HG03135 (cell line): ENCODE data around the gene EFNB1.
"Not testable (repeated sequence)": the region's sequence is repeated elsewhere in the genome, so short reads cannot be mapped to it uniquely, and the experiment has no call there.

Source experiments
- ATAC-seq: cut with Tn5 transposase; IDR thresholded peaks from one replicate; pipeline ENCODE4 v1.9.1; 2021; ENCODE audit warnings: mild to moderate bottlenecking, moderate library complexity; ENCODE audit not compliant: unreplicated experiment

The EFNB1 gene

GRCh38 chrX:68828740-68829581, at the start of gene EFNB1:
TSS of gene EFNB1 (plus strand) at chrX:68829021. CDS start at chrX:68829777, 756 bp downstream.
- ATAC-seq, result peak; percentile 88

DNA sequence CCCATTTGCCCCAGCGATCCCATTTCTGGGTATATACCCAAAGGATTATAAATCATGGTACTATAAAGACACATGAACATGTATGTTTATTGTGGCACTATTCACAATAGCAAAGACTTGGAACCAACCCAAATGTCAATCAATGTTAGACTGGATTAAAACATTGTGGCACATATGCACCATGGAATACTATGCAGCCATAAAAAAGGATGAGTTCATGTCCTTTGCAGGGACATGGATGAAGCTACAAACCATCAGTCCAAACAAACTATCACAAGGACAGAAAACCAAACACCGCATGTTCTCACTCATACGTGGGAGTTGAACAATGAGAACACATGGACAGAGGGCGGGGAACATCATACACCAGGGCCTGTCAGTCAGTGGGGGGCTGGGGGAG, 47.5 kb upstream of the EFNB1 start:
- ATAC-seq, result not testable (repeated sequence)

DNA sequence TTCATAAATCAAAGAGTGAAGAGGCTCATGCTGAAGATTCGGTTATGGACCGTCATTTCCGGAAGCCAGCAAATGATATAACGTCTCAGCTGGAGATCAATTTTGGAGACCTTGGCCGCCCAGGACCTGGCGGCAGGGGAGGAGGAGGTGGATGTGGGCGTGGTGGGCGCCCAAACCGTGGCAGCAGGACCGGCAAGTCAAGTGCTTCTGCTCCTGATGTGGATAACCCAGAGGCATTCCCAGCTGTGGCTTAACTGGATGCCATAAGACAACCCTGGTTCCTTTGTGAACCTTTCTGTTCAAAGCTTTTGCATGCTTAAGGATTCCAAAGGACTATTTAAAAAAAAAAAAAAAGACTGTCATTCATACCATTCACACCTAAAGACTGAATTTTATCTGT, 44.0 kb upstream of the EFNB1 start:
- ATAC-seq, result no peak

DNA sequence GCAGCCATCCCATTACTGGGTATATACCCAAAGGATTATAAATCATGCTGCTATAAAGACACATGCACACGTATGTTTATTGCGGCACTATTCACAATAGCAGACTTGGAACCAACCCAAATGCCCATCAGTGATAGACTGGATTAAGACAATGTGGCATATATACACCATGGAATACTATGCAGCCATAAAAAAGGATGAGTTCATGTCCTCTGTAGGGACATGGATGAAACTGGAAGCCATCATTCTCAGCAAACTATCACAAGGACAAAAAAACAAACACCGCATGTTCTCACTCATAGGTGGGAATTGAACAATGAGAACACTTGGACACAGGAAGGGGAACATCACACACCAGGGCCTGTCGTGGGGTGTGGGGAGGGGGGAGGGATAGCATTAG, 42.2 kb upstream of the EFNB1 start:
- ATAC-seq, result not testable (repeated sequence)

DNA sequence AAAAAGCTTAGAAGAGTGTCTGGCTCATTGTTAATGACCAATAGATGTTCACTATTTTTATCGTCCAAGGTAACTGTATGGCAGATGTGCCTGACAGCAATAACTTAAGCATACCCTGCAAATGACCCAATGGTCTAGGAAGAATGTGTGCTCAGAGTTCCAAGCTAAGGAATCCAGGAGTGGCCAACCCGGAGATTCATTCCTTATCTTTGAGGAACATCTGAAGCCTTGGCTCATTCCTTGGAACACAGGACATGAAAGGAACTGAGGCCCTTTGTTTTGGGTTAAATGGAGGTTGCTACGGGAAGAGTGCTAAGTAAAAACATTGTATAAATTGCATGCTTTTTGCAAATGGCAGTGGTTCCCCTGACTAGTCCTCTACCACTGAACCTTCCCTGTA, 38.9 kb upstream of the EFNB1 start:
- ATAC-seq, result no peak

DNA sequence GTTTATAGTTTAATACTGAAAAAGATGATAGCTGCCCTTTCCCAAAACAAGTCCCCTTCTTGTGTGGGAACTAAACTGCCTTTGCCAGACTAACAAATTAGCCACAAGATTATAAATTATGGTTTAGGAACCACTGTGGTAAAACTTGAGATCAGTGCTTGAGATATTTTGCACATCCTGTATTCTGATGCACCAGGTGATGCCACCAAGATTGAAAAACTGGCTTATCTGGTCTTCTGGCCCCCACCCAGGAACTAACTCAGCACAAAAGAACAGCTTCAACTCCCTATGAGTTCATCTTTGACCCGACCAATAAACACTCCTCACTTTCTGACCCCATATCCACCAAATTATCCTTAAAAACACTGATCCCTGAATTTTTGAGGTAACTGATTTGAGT, 36.7 kb upstream of the EFNB1 start:
- ATAC-seq, result no peak

GRCh38 chrX:68794461-68794860, 34.4 kb upstream of the EFNB1 start:
- ATAC-seq, result no peak

DNA sequence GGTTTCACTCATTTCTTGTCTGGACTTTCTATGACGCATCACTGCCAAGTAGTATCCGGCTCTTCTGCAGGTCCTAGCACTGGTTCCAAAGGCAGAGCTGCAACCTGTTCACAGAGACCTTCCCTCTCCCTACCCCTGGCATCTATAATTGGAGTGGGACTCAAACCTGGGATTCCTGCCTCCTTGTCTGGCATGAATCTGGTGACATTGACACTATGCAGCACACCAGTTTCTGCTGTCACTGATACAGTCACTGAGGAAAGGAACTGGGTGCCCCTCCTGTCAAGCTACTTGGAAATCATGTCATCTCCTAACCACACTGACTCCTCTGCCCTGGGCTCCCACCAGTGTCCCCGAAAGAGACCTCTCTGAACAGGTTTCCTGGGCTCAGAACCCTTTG, 33.1 kb upstream of the EFNB1 start:
- no peak for ATAC-seq

DNA sequence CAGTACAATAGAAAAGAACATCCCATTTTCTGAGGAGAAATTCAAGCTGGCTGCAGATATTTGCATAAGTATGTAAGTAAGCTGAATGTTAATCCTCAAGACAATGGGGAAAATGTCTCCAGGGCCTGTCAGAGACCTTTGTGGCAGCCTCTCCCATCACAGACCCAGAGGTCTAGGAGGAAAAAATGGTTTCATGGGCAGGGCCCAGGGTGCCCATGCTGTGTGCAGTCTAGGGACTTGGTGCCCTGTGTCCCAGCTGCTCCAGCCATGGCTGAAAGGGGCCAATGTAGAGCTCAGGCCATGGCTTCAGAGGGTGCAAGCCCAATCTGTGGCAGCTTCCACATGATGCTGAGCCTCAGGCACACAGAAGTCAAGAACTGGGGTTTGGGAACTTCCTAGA, 30.4 kb upstream of the EFNB1 start:
- ATAC-seq, result not testable (repeated sequence)

DNA sequence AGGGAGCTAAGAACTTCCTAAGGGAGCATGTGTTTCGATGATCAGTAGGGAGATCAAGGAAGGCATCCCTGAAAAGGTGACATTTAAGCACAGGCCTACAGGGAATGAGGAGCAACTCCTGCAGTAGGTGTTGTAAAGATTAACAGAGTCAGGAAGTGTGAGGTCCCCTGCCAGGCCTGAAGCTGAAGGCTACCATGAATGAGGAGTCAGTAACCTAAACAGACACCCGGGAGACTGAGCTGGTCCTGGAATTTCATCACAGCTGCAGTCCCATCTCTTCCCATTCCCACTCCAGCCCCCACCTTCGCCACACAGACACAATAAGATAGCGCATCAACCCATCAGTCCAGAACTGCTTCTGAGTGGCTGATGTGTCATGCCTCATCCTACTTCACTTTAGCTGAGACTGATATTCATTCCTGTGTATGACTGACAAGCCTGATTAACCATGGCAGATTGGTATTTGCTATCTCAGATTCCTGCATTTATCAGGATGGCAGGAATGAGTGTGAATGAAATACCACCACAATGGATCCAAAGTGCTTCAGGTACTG, 27.0 kb upstream of the EFNB1 start:
- no peak for ATAC-seq

- no peak for ATAC-seq
Observed at GRCh38 chrX:68807818-68808217, 21.0 kb upstream of the EFNB1 start.

- ATAC-seq, result no peak
Observed at GRCh38 chrX:68808686-68809357, 20.0 kb upstream of the EFNB1 start.

DNA sequence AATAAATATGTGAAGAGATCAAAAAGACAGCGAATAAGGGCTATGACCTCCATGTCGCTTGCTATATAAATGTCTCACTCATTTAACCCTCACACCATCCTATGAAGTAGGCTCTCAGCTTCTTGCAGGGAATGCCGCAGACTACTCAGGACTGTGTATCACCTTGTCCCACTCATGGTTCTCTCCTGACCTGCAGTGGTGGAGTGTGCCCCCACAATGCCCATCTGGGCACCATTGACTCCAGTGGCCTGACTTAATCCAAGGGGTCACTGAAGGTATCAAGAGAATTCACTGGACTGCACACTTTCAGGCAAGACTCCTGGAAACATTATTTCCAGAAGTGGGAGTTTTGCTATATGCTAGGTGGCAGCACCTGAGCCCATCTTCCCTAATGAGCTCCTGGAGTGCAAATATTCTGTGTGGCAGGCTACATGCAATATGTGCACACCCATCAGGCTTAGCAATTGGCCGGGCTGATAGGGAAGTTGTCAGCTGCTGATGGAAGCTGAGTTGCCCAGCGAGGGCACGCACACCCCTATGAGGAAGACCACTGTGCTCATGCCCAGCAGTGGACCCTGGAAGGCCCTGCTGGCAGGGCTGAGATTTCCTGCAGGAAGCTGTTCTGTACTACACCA, 8.2 kb upstream of the EFNB1 start:
- no peak for ATAC-seq

- ATAC-seq, result no peak
Observed at GRCh38 chrX:68821616-68822015, 7.2 kb upstream of the EFNB1 start.

GRCh38 chrX:68822641-68823410, 6.0 kb upstream of the EFNB1 start:
- no peak for ATAC-seq

- ATAC-seq, result no peak
Observed at GRCh38 chrX:68823413-68824151, 5.2 kb upstream of the EFNB1 start.

DNA sequence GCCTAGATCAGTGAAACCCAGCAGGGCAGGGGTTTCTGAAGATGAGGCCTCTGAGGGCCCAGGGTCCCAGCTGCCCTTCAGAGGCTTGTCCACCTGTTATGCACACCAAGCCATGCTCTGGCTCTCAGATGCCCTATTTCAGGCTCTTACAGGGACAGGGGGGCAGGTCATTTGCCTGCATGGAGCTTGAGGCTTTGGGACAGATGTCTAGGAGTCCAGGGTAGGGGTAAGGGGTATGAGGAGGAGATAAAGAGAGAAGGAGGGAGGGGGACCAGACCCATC, 4.7 kb upstream of the EFNB1 start:
- no peak for ATAC-seq

GRCh38 chrX:68824565-68825125, 4.2 kb upstream of the EFNB1 start:
- ATAC-seq, result no peak

DNA sequence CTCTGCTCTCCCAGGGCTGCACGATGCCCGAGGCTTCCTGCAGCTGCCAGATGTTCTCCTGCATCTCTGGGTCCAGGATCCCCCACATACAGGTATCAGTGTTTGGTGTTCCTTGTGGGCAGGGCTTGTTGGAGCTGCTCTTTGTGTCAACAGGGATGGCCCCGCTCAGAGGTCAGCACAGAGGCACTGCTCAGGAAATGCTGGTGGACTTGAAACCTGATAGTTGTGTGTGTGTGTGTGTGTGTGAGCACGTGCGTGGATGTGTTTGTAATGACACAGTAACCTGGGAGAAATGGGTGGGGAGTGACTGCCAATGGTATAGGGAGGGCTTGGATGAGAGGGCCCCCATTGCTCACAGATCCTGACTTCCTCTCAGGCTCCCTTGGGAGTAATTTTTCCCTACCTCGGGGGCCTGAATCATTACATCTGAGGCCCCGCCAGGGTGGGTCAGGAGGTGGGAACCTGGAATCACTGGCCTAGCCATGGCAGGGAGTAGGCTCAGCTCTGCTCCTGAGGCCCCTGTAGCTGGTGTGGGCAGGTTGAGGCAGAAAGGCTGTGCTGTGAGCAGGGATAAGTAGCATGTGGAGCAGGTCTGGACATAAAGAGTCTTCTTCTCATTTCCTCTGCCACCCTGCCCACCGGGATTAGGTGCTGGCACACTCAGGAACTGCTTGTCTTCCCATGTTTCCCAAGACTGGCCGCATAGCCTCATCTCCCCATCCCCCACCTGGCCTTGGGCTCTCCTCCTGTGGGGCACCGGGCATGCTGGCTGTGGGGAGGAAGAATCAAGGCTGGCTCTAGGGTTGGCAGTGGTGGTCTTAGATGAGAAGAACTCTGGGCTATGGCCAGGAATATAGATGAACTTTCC, 2.5 kb upstream of the EFNB1 start:
- ATAC-seq, result no peak
